Vagina (tissue), 2 donors: ENCODE results near the gene FSTL4. TPM values are rescaled to one million over a fixed set of nuclear protein-coding genes. Genes with fewer than 3 reads are reported as not detected.

Experiments
- DNase-seq, 2 donors: peaks; one replicate each; pipeline ENCODE4 v3.0.0-alpha.2; 2017; ENCODE audit errors: extremely low spot score in 2 of 2
- H3K27ac ChIP-seq: fragments of 200-600 bp; sonication (generic); one replicate; pipeline ENCODE4 v1.5.1; 2019
- H3K27me3 ChIP-seq: fragments of 200-600 bp; sonication (generic); one replicate; pipeline ENCODE4 v1.5.1; 2019
- H3K36me3 ChIP-seq, 2 donors: fragments of 200-600 bp; sonication (generic); one replicate each; pipeline ENCODE4 v1.5.1; 2017 to 2019
- H3K4me1 ChIP-seq: fragments of 200-600 bp; sonication (generic); one replicate; pipeline ENCODE4 v1.5.1; 2019
- H3K4me3 ChIP-seq, 2 donors: fragments of 200-600 bp; sonication (generic); 1 replicate in 1 of 2; 2 replicates in 1 of 2; pipeline ENCODE4 v1.5.1; 2016 to 2019
- H3K9me3 ChIP-seq: fragments of 200-600 bp; sonication (generic); one replicate; pipeline ENCODE4 v1.5.1; 2019
- POLR2A ChIP-seq, 2 donors: fragments of 450-650 bp; IDR thresholded peaks; one replicate each; pipeline ENCODE4 v1.6.1; 2017; ENCODE audit warnings: antibody characterized with exemption in 2 of 2, mild to moderate bottlenecking in 2 of 2, moderate library complexity in 2 of 2
- POLR2AphosphoS5 ChIP-seq, 2 donors: sonication (generic); formaldehyde crosslinking; IDR thresholded peaks; one replicate each; pipeline ENCODE4 v1.9.0; 2017; ENCODE audit warnings: antibody characterized with exemption in 2 of 2, mild to moderate bottlenecking in 2 of 2, low read depth in 1 of 2; ENCODE audit not compliant: insufficient read depth in 1 of 2
- intact Hi-C: fragments of 100-400 bp; cut with DNase I; formaldehyde crosslinking; loops from one replicate; pipeline ENCODE4 v1.15.1; 2023
- total RNA-seq: library from RNA; depleted of rRNA; stranded (reverse); fragments of >200 nt; gene quantifications from one replicate; pipeline ENCODE4 v1.2.3, GENCODE V29; 2016
- TF ChIP-seq, protein P1 (sequence below), 3 experiments: fragments of 450-650 bp in 2 of 3; fragments of 200-600 bp in 1 of 3; sonication (generic) in 1 of 3; IDR thresholded peaks; one replicate each; pipeline ENCODE4 v1.5.1; 2017 to 2019; ENCODE audit warnings: antibody characterized with exemption in 3 of 3, mild to moderate bottlenecking in 2 of 3, moderate library complexity in 2 of 3

The FSTL4 gene
- total RNA-seq, 1 donor from 2014 or later = 3.7 TPM

GRCh38 chr5:133434336-133434735, 178.0 kb downstream of the FSTL4 start:
- DNase-seq = no peak
- intact Hi-C loops = no loop called here
- no peak overlapping the region for H3K27ac ChIP-seq
- no peaks in the 10 kb centered on the region for H3K36me3 ChIP-seq
- no peaks in the 10 kb centered on the region for H3K9me3 ChIP-seq
- no peaks in the 10 kb centered on the region for H3K4me1 ChIP-seq
- no peak for TF ChIP-seq POLR2A (IDR thresholded peaks at IDR 0.05)
- TF ChIP-seq, protein P1, sequence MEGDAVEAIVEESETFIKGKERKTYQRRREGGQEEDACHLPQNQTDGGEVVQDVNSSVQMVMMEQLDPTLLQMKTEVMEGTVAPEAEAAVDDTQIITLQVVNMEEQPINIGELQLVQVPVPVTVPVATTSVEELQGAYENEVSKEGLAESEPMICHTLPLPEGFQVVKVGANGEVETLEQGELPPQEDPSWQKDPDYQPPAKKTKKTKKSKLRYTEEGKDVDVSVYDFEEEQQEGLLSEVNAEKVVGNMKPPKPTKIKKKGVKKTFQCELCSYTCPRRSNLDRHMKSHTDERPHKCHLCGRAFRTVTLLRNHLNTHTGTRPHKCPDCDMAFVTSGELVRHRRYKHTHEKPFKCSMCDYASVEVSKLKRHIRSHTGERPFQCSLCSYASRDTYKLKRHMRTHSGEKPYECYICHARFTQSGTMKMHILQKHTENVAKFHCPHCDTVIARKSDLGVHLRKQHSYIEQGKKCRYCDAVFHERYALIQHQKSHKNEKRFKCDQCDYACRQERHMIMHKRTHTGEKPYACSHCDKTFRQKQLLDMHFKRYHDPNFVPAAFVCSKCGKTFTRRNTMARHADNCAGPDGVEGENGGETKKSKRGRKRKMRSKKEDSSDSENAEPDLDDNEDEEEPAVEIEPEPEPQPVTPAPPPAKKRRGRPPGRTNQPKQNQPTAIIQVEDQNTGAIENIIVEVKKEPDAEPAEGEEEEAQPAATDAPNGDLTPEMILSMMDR (IDR thresholded peaks at IDR 0.05) = no peak
- no peak for TF ChIP-seq POLR2AphosphoS5 (IDR thresholded peaks at IDR 0.05; ENCODE audit: insufficient read depth in 1 of 2, low read depth in 1 of 2)
- no peaks in the 10 kb centered on the region for H3K27me3 ChIP-seq
- no peak overlapping the region for H3K4me3 ChIP-seq

GRCh38 chr5:133433641-133434040, 178.7 kb downstream of the FSTL4 start:
- intact Hi-C loops = no loop called here
- peak in 1 of 2 donors; percentile 61 for DNase-seq
- Histone ChIP-seq H3K27ac (no peak overlapping the region), H3K4me3 (no peak overlapping the region), H3K27me3 (no peaks in the 10 kb centered on the region), H3K36me3 (no peaks in the 10 kb centered on the region), H3K9me3 (no peaks in the 10 kb centered on the region), H3K4me1 (no peaks in the 10 kb centered on the region)
- TF ChIP-seq POLR2AphosphoS5 (IDR thresholded peaks at IDR 0.05; ENCODE audit: insufficient read depth in 1 of 2, low read depth in 1 of 2) (no peak), POLR2A (IDR thresholded peaks at IDR 0.05) (no peak)
- TF ChIP-seq, protein P1 (IDR thresholded peaks at IDR 0.05) = no peak

DNA sequence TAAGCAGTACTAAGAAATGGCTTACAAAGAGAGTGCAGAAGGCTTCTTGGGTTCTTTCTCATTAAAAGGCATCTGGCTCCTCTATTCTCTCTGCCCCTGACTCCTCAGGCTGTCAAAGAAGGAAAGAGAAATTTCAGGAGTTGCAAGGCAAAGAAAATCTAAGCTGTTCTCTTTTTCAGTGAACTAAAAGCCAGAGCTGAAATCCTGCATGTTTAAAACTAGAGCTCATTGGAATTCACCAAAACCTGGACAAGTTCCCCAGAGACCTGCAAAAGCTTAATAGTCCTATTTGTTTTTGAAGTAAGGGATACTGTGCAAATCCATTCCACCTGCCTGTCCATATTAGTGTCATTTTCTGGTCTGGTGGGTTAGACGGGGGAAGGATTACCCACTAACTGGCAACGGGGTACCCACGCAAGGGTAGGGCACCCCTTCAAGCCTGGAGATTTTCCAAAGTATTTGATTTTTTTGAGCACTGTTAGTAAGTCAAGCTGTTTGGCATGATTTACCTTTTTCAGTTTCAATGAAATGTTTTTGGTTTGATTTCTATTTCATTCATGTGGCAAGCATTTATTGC, 179.3 kb downstream of the FSTL4 start:
- H3K27me3 ChIP-seq = no peaks in the 10 kb centered on the region
- H3K27ac ChIP-seq = no peak overlapping the region
- intact Hi-C loops = no loop called here
- H3K4me3 ChIP-seq = no peak overlapping the region
- TF ChIP-seq POLR2AphosphoS5 (IDR thresholded peaks at IDR 0.05; ENCODE audit: insufficient read depth in 1 of 2, low read depth in 1 of 2) (no peak), POLR2A (IDR thresholded peaks at IDR 0.05) (no peak)
- TF ChIP-seq, protein P1 (IDR thresholded peaks at IDR 0.05) = no peak
- H3K9me3 ChIP-seq = no peaks in the 10 kb centered on the region
- DNase-seq = no peak
- H3K36me3 ChIP-seq = no peaks in the 10 kb centered on the region
- H3K4me1 ChIP-seq = no peaks in the 10 kb centered on the region

GRCh38 chr5:133431326-133431865, 180.9 kb downstream of the FSTL4 start:
- Histone ChIP-seq H3K4me1 (no peaks in the 10 kb centered on the region), H3K27ac (no peak overlapping the region), H3K9me3 (no peaks in the 10 kb centered on the region), H3K4me3 (no peak overlapping the region), H3K27me3 (no peaks in the 10 kb centered on the region), H3K36me3 (no peaks in the 10 kb centered on the region)
- TF ChIP-seq POLR2AphosphoS5 (IDR thresholded peaks at IDR 0.05; ENCODE audit: insufficient read depth in 1 of 2, low read depth in 1 of 2) (no peak), POLR2A (IDR thresholded peaks at IDR 0.05) (no peak)
- TF ChIP-seq, protein P1 (IDR thresholded peaks at IDR 0.05) = no peak
- intact Hi-C loops = no loop called here
- peak in 1 of 2 donors; percentile 58 for DNase-seq

DNA sequence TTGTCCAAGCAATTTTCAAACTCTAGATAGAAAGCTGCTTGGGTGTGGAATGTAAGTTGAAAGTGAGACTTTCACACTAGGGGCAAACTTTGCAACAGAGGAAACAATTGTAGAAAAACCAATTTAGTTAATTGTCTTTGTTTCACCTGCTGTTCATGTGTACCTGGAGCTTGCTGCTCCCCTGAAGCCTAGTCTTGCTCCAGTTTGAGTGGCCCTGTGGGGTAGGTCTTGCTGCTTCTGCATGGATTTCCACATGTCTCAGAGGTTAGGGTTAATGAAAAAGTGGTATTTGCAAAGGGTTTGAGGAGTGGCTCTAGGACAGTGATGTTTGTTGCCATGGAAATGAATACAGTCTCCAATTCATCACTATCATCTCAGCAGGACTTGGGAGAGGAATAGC, 182.2 kb downstream of the FSTL4 start:
- peak in 1 of 2 donors; percentile 70 for DNase-seq
- TF ChIP-seq, protein P1 (IDR thresholded peaks at IDR 0.05) = no peak
- TF ChIP-seq POLR2AphosphoS5 (IDR thresholded peaks at IDR 0.05; ENCODE audit: insufficient read depth in 1 of 2, low read depth in 1 of 2) (no peak), POLR2A (IDR thresholded peaks at IDR 0.05) (no peak)
- Histone ChIP-seq H3K4me3 (no peak overlapping the region), H3K9me3 (no peaks in the 10 kb centered on the region), H3K36me3 (no peaks in the 10 kb centered on the region), H3K27me3 (no peaks in the 10 kb centered on the region), H3K27ac (no peak overlapping the region), H3K4me1 (no peaks in the 10 kb centered on the region)
- intact Hi-C loops = no loop called here
